Epidermal melanocyte (primary cell): Measurements from ENCODE around the gene MLLT11.
"Not testable (repeated sequence)": the region's sequence is repeated elsewhere in the genome, so short reads cannot be mapped to it uniquely, and the experiment has no call there.

Experiments used
- DNase-seq: peaks from one replicate; pipeline ENCODE4 v3.0.0; 2011; ENCODE audit warnings: low spot score; ENCODE audit not compliant: insufficient read length

The MLLT11 gene

GRCh38 chr1:151056149-151056548 lies 4.0 kb upstream of the MLLT11 start:
- DNase-seq = no peak

GRCh38 chr1:151058692-151059091 lies 1.5 kb upstream of the MLLT11 start:
- DNase-seq = no peak

- peak; percentile 78 for DNase-seq
Observed at GRCh38 chr1:151059109-151060006, 839 bp upstream of the MLLT11 start, which contains the start of gene CDC42SE1. CDC42SE1 (minus strand) TSS chr1:151059622; CDS start chr1:151055730, 3,892 bp downstream.

- no peak for DNase-seq
Observed at GRCh38 chr1:151060657-151061421, 642 bp downstream of the MLLT11 start.

GRCh38 chr1:151061704-151062103 lies 1.5 kb downstream of the MLLT11 start:
- DNase-seq = no peak

- no peak for DNase-seq
Observed at GRCh38 chr1:151062741-151063371, 2.7 kb downstream of the MLLT11 start.

GRCh38 chr1:151065089-151065645 lies 5.0 kb downstream of the MLLT11 start:
- no peak for DNase-seq

- no peak for DNase-seq
Observed at GRCh38 chr1:151067185-151067584, 7.0 kb downstream of the MLLT11 start.

GRCh38 chr1:151069103-151069486 lies 8.9 kb downstream of the MLLT11 start:
- DNase-seq = no peak

- DNase-seq = peak; percentile 87
Observed at GRCh38 chr1:151070474-151071276, 10.5 kb downstream of the MLLT11 start, which contains the start of gene GABPB2. GABPB2 (plus strand) TSS chr1:151070761; CDS start chr1:151088190, 17,429 bp downstream.

GRCh38 chr1:151072224-151072623 lies 12.0 kb downstream of the MLLT11 start:
- no peak for DNase-seq

GRCh38 chr1:151085953-151086559 lies 25.9 kb downstream of the MLLT11 start:
- DNase-seq = no peak

- not testable (repeated sequence) for DNase-seq
Observed at GRCh38 chr1:151097426-151097825, 37.2 kb downstream of the MLLT11 start.

- no peak for DNase-seq
Observed at GRCh38 chr1:151098126-151098525, 37.9 kb downstream of the MLLT11 start.

- DNase-seq = no peak
Observed at GRCh38 chr1:151104630-151105029, 44.4 kb downstream of the MLLT11 start.

GRCh38 chr1:151106894-151107293 lies 46.7 kb downstream of the MLLT11 start:
- DNase-seq = no peak

- DNase-seq = no peak
Observed at GRCh38 chr1:151108331-151108730, 48.1 kb downstream of the MLLT11 start.

- no peak for DNase-seq
Observed at GRCh38 chr1:151113877-151114276, 53.7 kb downstream of the MLLT11 start.
